OCI-LY3 (cell line): Measurements from ENCODE around the gene ACAN.

Source experiments
- EZH2phosphoT487 ChIP-seq: fragments of 200-600 bp; shearing (Covaris generic); IDR thresholded peaks from 2 replicates; pipeline ENCODE4 v1.6.1; 2018; ENCODE audit warnings: antibody characterized with exemption, mixed run types, low read depth
- TF ChIP-seq, protein P1 (sequence below): fragments of 200-600, 300-600 bp; sonication (generic); IDR thresholded peaks from 2 replicates; pipeline ENCODE4 v1.5.1; 2014; ENCODE audit warnings: antibody characterized with exemption, low read length, low read depth

DNA sequence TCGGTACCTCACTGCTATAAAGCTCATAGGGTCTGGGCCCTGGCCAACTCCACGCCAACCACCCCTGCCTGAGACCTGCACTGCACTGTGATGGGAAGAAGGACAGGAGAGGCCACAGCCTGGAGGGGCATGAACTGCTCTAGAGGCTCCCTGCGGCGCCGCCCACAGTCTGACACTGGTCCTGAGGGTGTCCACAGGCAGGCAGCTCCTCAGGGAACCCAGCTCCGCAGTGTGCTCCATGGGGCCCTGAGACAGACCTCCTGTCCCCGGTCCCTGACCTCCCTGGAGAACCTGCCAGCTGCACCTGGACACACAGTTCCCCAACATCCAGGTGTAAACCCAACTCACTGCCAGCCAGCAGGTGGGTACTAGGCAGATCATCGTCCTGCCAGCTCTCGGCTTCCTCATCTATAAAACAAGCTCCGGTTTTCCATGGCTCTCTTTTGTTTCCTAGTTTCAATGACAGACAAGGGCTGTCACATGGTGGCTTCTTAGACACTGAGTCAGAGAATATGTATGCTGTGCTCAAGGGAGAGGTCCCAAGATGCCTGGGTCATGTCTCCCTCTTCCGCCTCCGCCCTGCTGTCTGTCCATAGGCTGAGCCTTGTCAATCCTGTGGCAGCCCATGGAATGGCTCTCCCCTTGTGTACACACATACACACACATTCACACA lies 97.2 kb downstream of the ACAN start:
- TF ChIP-seq, protein P1, sequence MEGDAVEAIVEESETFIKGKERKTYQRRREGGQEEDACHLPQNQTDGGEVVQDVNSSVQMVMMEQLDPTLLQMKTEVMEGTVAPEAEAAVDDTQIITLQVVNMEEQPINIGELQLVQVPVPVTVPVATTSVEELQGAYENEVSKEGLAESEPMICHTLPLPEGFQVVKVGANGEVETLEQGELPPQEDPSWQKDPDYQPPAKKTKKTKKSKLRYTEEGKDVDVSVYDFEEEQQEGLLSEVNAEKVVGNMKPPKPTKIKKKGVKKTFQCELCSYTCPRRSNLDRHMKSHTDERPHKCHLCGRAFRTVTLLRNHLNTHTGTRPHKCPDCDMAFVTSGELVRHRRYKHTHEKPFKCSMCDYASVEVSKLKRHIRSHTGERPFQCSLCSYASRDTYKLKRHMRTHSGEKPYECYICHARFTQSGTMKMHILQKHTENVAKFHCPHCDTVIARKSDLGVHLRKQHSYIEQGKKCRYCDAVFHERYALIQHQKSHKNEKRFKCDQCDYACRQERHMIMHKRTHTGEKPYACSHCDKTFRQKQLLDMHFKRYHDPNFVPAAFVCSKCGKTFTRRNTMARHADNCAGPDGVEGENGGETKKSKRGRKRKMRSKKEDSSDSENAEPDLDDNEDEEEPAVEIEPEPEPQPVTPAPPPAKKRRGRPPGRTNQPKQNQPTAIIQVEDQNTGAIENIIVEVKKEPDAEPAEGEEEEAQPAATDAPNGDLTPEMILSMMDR: no peak
- TF ChIP-seq EZH2phosphoT487: no peak
